Progenitor cell of endocrine pancreas (in vitro differentiated cells): ENCODE results near the gene NUDT9. TPM values are rescaled to one million over a fixed set of nuclear protein-coding genes. Genes with fewer than 3 reads are reported as not detected.

ENCODE experiments used
- DNase-seq: peaks from one replicate; pipeline ENCODE4 v3.0.0; 2021; ENCODE audit warnings: low spot score; ENCODE audit not compliant: unreplicated experiment
- H3K27ac Mint-ChIP-seq: 2 replicates; pipeline ENCODE4 v1.8.0; 2021; ENCODE audit warnings: mild to moderate bottlenecking, moderate library complexity, mixed read lengths
- H3K27me3 Mint-ChIP-seq: 2 replicates; pipeline ENCODE4 v1.8.0; 2021; ENCODE audit warnings: mixed read lengths
- H3K36me3 Mint-ChIP-seq: 2 replicates; pipeline ENCODE4 v1.8.0; 2022; ENCODE audit warnings: mixed read lengths; ENCODE audit not compliant: insufficient read depth
- H3K4me1 Mint-ChIP-seq: 2 replicates; pipeline ENCODE4 v1.8.0; 2021; ENCODE audit warnings: low read depth, mixed read lengths
- H3K4me3 Mint-ChIP-seq: 2 replicates; pipeline ENCODE4 v1.8.0; 2021; ENCODE audit warnings: low read depth, mild to moderate bottlenecking, moderate library complexity, mixed read lengths
- H3K9me3 Mint-ChIP-seq: 2 replicates; pipeline ENCODE4 v1.8.0; 2021; ENCODE audit warnings: low read depth, mixed read lengths
- total RNA-seq: library from RNA; stranded (reverse); gene quantifications from 2 replicates; pipeline ENCODE4 v1.2.1, GENCODE V29; 2021
- TF ChIP-seq, protein P1 (sequence below): fragments of 200-600 bp; sonication (generic); IDR thresholded peaks from one replicate; pipeline ENCODE4 v1.5.0; 2021; ENCODE audit warnings: antibody characterized with exemption, mild to moderate bottlenecking; ENCODE audit not compliant: unreplicated experiment

NUDT9 gene
- total RNA-seq, 1 donor from 2014 or later: 35.1 TPM

- H3K27me3 Mint-ChIP-seq: no peaks in the 10 kb centered on the region
- no peak for DNase-seq
- TF ChIP-seq, protein P1, sequence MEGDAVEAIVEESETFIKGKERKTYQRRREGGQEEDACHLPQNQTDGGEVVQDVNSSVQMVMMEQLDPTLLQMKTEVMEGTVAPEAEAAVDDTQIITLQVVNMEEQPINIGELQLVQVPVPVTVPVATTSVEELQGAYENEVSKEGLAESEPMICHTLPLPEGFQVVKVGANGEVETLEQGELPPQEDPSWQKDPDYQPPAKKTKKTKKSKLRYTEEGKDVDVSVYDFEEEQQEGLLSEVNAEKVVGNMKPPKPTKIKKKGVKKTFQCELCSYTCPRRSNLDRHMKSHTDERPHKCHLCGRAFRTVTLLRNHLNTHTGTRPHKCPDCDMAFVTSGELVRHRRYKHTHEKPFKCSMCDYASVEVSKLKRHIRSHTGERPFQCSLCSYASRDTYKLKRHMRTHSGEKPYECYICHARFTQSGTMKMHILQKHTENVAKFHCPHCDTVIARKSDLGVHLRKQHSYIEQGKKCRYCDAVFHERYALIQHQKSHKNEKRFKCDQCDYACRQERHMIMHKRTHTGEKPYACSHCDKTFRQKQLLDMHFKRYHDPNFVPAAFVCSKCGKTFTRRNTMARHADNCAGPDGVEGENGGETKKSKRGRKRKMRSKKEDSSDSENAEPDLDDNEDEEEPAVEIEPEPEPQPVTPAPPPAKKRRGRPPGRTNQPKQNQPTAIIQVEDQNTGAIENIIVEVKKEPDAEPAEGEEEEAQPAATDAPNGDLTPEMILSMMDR: no peak
- no peak overlapping the region for H3K4me3 Mint-ChIP-seq
- peaks cover 5% of the 10 kb centered on the region for H3K4me1 Mint-ChIP-seq
- no peak overlapping the region for H3K27ac Mint-ChIP-seq
- peaks cover 1% of the 10 kb centered on the region for H3K36me3 Mint-ChIP-seq
- no peaks in the 10 kb centered on the region for H3K9me3 Mint-ChIP-seq
These were observed 70.7 kb downstream of the NUDT9 start for GRCh38 chr4:87493115-87493514.

GRCh38 chr4:87497159-87497558, 74.8 kb downstream of the NUDT9 start:
- TF ChIP-seq, protein P1: peak; percentile 33
- Mint-ChIP-seq H3K9me3 (no peaks in the 10 kb centered on the region), H3K4me3 (no peak overlapping the region), H3K27ac (no peak overlapping the region), H3K27me3 (no peaks in the 10 kb centered on the region), H3K36me3 (no peaks in the 10 kb centered on the region), H3K4me1 (peaks cover 5% of the 10 kb centered on the region)
- DNase-seq: no peak

GRCh38 chr4:87497578-87497977, 75.2 kb downstream of the NUDT9 start:
- H3K36me3 Mint-ChIP-seq: no peaks in the 10 kb centered on the region
- peaks cover 6% of the 10 kb centered on the region for H3K4me1 Mint-ChIP-seq
- TF ChIP-seq, protein P1: no peak
- H3K9me3 Mint-ChIP-seq: no peaks in the 10 kb centered on the region
- H3K27me3 Mint-ChIP-seq: no peaks in the 10 kb centered on the region
- H3K27ac Mint-ChIP-seq: no peak overlapping the region
- DNase-seq: no peak
- no peak overlapping the region for H3K4me3 Mint-ChIP-seq

DNA sequence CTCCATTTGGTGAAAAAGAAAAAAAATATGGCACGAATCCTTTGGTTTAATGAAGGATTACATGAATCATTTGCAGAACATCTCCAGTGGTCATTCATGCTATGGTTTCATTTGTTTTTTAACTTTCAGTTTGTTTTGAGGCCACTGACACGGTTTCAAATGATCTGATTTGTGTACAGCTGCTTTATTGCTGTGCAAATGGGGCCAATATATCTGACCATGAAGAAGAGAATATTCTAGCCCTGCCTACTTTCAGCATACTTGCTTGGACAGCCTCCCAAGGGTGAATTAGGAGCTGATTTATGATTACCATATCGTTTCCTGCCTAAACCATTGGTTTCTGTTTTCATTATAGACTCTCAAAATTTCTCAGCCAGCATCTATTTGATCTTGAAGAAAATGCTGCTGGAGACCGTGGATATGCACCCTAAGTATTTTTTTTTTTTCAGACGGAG, 76.1 kb downstream of the NUDT9 start:
- H3K27me3 Mint-ChIP-seq: no peaks in the 10 kb centered on the region
- no peak overlapping the region for H3K4me3 Mint-ChIP-seq

DNA sequence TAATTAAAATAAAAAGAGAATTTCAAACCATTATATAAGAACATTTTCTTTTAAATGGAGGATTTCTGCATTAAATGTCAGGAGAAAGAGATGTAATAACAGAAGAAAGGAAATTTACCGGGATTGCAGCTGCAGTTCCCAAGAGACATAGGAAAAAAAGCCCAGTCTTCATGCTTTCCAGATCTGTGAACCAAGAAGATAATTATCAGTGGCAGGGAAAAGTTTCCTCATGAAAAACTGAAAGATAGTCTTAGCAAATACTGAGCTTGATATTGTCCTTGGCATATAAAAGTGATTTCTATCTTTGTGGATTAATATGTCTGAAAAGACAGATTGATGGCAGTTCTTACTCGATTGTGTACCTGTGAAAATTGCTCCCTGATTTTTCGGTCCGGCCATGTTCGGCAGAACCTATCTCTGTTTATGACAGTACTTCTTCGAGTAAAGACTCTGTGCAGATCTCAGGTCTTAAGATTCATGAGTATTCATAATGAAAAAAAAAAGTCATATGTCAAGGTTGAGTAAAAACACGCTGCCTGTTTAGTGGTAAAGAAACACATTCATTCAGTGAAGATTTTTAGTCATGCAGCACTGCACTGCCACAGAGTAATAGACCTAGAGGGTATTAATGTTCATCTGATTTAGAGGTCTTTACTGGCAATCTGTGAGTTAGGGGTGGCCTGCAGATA, 77.2 kb downstream of the NUDT9 start:
- DNase-seq: no peak
- no peaks in the 10 kb centered on the region for H3K9me3 Mint-ChIP-seq
- TF ChIP-seq, protein P1: no peak
- H3K36me3 Mint-ChIP-seq: no peaks in the 10 kb centered on the region
- no peaks in the 10 kb centered on the region for H3K27me3 Mint-ChIP-seq
- H3K4me3 Mint-ChIP-seq: no peak overlapping the region
- no peak overlapping the region for H3K27ac Mint-ChIP-seq
- peaks cover 2% of the 10 kb centered on the region for H3K4me1 Mint-ChIP-seq

More for the DNA sequence above, 76.1 kb downstream of the NUDT9 start:
- Mint-ChIP-seq H3K4me1 (peaks cover 2% of the 10 kb centered on the region), H3K27ac (no peak overlapping the region), H3K9me3 (no peaks in the 10 kb centered on the region), H3K36me3 (no peaks in the 10 kb centered on the region)
- TF ChIP-seq, protein P1: no peak
- no peak for DNase-seq
